Activated CD8-positive, alpha-beta memory T cell treated with anti-CD3 and anti-CD28 coated beads for 48 hours (primary cell): ENCODE data around the gene MDGA2.
"Not testable (repeated sequence)": the region's sequence is repeated elsewhere in the genome, so short reads cannot be mapped to it uniquely, and the experiment has no call there.

ENCODE experiments used
- DNase-seq, 3 experiments: peaks; one replicate each; pipeline ENCODE4 v3.0.0-alpha.2; 2020; ENCODE audit warnings: low read depth in 2 of 3, low spot score in 2 of 3

Gene MDGA2

GRCh38 chr14:47246367-47246766 lies 429.0 kb downstream of the MDGA2 start:
- DNase-seq, result no peak

- not testable (repeated sequence) for DNase-seq
Measured at GRCh38 chr14:47242579-47242978, 432.8 kb downstream of the MDGA2 start.

DNA sequence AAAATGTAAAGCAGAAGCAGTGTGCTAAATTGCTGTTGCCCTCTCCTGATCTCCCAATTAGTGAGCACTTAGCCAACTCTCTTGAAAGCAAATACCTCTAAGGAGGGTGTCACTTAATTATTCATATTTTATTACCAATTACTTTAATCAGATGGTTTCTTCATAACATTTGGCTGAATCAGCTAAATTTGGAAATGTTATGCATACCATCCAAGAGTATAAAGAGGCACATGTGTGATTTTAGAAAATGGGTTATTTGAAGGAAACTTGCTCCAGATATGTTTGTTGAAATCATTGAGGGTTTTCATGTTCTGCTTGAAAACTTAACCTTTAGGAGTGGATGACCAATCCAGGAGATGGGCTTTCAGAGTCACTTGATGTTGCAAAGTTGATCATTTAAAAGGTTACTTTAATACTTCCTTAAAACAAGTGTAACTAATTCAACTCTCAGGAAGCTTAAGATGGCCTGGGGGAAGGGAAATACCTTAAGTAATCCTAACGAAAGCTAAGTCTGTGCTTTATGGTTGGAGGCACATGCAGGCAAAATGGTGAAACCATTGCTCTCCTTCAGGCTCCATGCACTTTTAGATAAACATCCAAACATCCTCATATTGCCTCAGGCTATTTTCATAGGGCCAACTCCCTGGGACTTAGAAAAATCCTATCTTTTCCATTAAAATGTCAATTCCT lies 434.5 kb downstream of the MDGA2 start:
- DNase-seq, result no peak

DNA sequence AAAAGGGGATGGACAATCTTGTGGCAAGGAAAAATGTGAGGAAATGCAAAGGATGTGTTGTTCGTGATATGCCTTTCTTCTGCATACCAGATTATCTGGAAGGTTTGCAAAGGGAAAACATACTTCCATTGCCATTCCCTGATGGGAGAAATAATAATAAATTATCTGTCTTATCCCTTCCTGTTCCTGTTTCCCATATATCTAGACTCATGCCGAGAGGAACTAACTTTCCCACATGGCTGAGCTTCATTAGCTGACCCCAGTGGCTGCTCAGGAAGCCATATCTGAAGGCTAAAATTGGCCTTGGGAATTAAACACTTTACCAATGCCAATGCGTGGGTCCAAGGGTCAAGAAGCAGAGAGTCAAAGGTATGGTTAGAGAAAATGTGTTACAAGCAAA lies 439.8 kb downstream of the MDGA2 start:
- DNase-seq, result no peak

- no peak for DNase-seq
Measured at GRCh38 chr14:47226877-47227520, 448.4 kb downstream of the MDGA2 start.

DNA sequence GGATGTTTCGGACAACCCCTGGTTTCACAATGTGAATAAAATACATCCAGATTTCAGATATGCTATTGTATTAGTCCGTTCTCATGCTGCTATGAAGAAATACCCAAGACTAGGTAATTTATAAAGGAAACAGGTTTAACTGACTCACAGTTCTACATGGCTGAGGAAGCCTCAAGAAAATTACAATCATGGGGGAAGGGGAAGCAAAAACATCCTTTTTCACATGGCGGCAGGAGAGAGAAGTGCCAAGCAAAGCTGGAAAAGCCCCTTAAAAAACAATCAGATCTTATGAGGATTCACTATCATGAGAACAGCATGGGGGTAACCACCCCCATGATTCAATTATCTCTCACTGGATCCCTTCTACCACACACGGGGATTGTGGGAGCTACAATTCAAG lies 451.7 kb downstream of the MDGA2 start:
- no peak for DNase-seq

DNA sequence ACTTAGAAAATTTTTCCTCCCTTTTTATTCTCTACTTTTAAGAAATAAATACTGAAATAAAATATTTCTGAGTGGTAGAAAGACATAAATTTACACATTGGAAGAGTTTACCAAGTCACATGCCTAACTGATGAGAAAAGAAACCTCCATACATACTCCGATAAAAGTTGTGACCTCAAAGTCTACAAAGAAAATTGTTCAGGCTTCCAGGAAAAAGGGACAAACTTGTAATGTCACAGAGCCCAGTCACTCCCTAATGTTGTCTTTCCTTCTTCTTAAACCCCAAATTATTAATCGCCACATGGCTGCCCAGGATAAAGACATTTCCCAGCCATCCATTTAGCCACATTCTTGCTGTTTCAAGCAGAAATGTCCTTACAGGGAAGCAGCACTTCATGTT lies 455.3 kb downstream of the MDGA2 start:
- DNase-seq, result no peak

- no peak for DNase-seq
Measured at GRCh38 chr14:47211263-47211662, 464.1 kb downstream of the MDGA2 start.

DNA sequence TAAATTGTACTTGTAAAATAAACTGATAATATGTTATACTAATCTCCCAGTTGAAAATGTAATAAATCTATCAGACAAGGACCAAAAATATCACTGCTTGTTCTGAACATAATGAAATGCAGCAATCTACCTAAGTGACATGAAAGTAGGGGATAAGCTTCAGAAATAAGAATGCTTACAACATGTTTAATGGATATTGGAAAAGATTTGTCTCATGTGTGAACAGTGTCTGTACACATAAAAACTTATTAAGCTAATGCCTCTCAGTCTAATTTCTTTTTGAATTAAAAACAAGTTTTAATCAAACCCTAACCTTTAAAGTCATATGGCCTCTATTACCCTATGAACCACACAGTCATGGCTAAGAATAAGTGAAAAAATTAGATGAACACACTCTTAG lies 465.3 kb downstream of the MDGA2 start:
- no peak for DNase-seq

DNA sequence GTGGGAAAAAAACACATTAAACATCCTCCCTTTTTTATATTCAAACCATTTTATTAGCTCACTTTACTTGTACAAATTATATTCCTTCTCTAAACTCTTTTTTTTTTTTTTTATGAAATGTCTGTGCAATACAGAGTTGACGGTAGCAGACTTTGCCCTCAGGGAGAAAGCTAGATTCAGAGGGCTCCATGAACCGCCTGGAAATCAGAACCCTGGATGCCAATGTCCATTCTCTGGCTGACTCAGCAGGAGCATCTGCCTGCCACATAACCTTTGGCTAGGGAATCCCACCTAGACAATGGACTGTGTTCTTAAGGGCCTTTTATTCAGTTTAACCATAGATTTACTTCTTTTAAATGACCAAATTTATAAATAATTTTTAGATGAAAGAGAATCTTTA lies 467.0 kb downstream of the MDGA2 start:
- no peak for DNase-seq

DNA sequence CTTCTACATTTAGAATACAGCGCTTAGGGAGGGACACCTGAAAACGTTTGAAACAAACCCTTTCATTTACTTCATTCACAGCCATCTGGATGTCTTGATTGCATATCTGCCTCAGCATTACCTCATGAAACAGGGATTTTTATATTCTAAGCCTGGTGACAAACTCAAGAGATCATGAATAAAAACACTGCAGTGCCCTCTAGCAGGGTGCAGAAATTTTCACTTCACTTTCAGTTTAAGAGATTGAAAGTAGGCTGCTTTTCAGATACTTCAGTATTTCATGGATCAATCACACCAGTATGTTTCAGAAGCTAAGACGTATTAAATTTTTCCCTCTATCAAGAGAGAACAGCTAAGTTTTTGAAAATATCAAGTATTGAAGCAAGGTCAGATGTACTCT lies 467.8 kb downstream of the MDGA2 start:
- no peak for DNase-seq

DNA sequence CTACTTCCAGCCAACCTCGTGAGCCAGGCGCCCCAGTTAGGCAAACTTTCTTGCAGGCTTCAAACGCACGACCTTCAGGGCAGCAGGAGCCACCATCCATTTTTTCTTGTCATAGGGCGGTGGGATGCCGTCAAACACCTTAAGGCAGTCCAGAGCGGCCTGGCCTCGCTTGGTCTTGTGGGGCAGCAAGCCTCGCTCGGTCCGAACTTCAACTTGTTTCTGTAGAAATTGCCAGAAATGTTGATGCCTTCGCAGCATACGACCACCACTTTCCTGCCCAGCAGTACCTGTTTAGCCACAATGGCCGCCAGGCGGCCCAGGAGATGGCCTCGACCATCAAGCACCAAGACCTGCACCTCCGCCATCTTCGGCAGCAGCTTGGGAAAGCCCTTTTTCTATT lies 474.7 kb downstream of the MDGA2 start:
- no peak for DNase-seq

DNA sequence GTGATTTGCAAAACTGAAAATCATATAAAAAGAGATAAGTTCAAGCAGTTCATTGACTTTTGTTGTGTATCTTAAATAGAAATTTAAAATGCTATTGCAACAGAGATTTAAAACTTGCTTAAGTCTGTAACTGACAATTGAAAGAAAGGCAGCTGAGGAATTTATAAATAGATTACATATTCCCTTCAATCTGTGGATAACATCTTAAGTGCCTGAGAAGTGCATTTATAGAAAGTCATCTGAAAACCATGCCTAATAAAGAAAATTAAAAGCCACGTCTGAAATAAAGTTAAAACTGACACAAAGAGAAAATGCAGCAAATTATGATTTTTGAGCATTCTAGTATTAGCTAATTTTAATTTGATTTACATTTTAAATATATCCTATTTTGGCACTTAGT lies 479.8 kb downstream of the MDGA2 start:
- no peak for DNase-seq

GRCh38 chr14:47194055-47194454 lies 481.4 kb downstream of the MDGA2 start:
- DNase-seq, result no peak

GRCh38 chr14:47192203-47192602 lies 483.2 kb downstream of the MDGA2 start:
- not testable (repeated sequence) for DNase-seq

DNA sequence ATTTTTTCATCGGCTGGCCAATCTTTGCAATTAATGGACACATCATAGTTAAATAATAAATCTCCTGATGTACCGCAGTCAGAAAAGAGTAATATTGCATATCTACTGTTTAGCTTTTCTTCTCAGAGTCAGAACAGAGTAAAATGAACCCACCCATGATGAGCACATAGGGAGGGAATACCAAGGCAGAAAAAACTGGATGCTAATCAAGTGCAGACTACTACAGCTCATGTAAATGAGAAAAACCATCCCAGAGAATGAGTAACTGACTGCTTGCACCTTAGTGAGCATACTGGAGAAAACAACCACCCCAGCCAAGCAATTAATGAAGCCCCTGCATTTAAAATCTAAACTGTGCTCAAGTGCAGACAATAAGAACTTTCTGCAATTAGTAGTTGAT lies 483.7 kb downstream of the MDGA2 start:
- no peak for DNase-seq

GRCh38 chr14:47189911-47190484 lies 485.4 kb downstream of the MDGA2 start:
- no peak for DNase-seq

- no peak for DNase-seq
Measured at GRCh38 chr14:47186486-47186885, 488.9 kb downstream of the MDGA2 start.

- no peak for DNase-seq
Measured at GRCh38 chr14:47179906-47180305, 495.5 kb downstream of the MDGA2 start.

DNA sequence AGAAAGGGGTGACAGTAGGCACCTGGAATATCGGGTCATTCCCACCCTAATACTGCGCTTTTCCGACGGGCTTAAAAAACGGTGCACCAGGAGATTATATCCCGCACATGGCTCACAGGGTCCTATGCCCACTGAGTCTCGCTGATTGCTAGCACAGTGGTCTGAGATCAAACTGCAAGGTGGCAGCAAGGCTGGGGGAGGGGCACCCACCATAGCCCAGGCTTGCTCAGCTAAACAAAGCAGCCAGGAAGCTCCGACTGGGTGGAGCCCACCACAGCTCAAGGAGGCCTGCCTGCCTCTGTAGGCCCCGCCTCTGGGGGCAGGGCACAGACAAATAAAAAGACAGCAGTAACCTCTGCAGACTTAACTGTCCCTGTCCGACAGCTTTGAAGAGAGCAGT lies 503.5 kb downstream of the MDGA2 start:
- DNase-seq, result not testable (repeated sequence)

DNA sequence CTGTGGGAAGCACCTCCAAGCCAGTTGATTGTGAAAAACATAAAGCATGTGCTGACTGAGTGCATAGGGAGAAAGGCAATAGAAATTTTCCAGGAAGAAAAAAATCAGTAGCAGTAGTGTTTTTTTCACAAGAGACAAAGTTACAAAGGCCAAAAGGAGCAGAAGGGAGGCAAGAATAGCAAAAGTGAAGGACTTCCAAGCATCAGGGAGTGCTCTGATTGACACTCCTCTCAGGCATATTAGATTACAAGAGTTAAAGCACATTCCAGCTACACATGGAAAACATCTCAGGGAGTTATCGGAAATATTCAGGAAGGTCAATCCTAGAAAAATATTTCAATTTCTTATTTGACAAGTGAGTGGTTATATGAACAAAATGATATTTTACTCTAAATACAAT lies 508.0 kb downstream of the MDGA2 start:
- no peak for DNase-seq

DNA sequence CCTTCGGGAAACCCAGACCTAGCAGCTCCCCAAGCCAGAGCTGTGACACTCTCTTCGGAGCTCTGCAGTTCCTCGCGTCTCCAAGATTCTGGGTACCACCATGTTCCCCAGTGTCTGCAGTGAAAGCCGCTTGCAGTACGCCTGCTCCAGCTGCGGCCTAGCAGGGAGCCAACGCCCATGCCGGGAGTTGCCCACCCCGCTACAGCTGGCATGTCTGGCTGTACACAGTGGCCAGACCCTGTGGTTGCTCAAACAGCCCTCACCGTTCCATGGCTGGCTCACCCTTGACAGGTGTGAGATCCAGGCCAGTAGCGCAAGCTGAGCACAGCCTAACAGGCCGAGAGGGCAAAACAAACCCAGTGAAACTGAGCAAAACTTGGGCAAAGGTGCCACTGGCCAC lies 520.0 kb downstream of the MDGA2 start:
- DNase-seq, result no peak
